Lung (tissue), 12 donors: ENCODE measurements around the gene PLCG1. TPM values are rescaled to one million over a fixed set of nuclear protein-coding genes. Genes with fewer than 3 reads are reported as not detected.
"Not testable (repeated sequence)": the region's sequence is repeated elsewhere in the genome, so short reads cannot be mapped to it uniquely, and the experiment has no call there.

ENCODE experiments used
- ATAC-seq: fragments of 200-7000 bp; cut with Tn5 transposase; one replicate; pipeline ENCODE4 v1.9.1; 2020; ENCODE audit warnings: moderate number of reproducible peaks; ENCODE audit not compliant: insufficient read depth, low FRiP score
- DNase-seq, 3 donors: peaks; one replicate each; pipeline ENCODE4 v3.0.0-alpha.2; 2013 to 2017
- H3K27ac ChIP-seq, 2 donors: one replicate each; pipeline ENCODE4 v1.5.1; 2013; ENCODE audit warnings: mild to moderate bottlenecking in 2 of 2, moderate library complexity in 2 of 2, control low read depth in 1 of 2, inconsistent platforms in 1 of 2, low read depth in 1 of 2, low read length in 1 of 2
- H3K27me3 ChIP-seq, 3 donors: one replicate each; pipeline ENCODE4 v1.5.1; 2013; ENCODE audit warnings: low read length in 2 of 3; ENCODE audit not compliant: control insufficient read depth in 3 of 3, insufficient read depth in 3 of 3
- H3K36me3 ChIP-seq, 4 donors: one replicate each; pipeline ENCODE4 v1.5.1; 2013; ENCODE audit warnings: low read length in 4 of 4, mild to moderate bottlenecking in 1 of 4, moderate library complexity in 1 of 4; ENCODE audit not compliant: control insufficient read depth in 4 of 4, insufficient read depth in 4 of 4
- H3K4me1 ChIP-seq, 5 donors: one replicate each; pipeline ENCODE4 v1.5.1; 2013; ENCODE audit warnings: low read length in 5 of 5, mild to moderate bottlenecking in 2 of 5, moderate library complexity in 1 of 5; ENCODE audit not compliant: control insufficient read depth in 5 of 5, insufficient read depth in 5 of 5
- H3K4me3 ChIP-seq: one replicate; pipeline ENCODE4 v1.5.1; 2013; ENCODE audit warnings: mild to moderate bottlenecking, control low read depth, moderate library complexity
- H3K9ac ChIP-seq, 2 donors: one replicate each; pipeline ENCODE4 v1.5.1; 2013; ENCODE audit warnings: low read length in 2 of 2, control low read depth in 1 of 2; ENCODE audit not compliant: insufficient read depth in 1 of 2
- H3K9me3 ChIP-seq, 4 donors: one replicate each; pipeline ENCODE4 v1.5.1; 2013; ENCODE audit warnings: low read length in 3 of 4, mild to moderate bottlenecking in 1 of 4, moderate library complexity in 1 of 4; ENCODE audit not compliant: control insufficient read depth in 4 of 4, insufficient read depth in 3 of 4
- WGBS, 2 donors: extraction: QIAGEN DNeasy Blood & Tissue Kit; methylation state at CpG; one replicate each; pipeline ENCODE4 v1.1.7; 2013; 5-methylcytosine and 5-hydroxymethylcytosine counted together
- polyA plus RNA-seq, 2 donors: library from polyadenylated mRNA; stranded (reverse); fragments of 200-250 nt; gene quantifications; one replicate each; pipeline ENCODE4 v1.2.1, GENCODE V29; 2013
- total RNA-seq, 2 donors: library from RNA; depleted of rRNA in 1 of 2; stranded (reverse); fragments of >200 nt in 1 of 2; gene quantifications; one replicate each; pipeline ENCODE4 v1.2.1, GENCODE V29; 2014 to 2021
- TF ChIP-seq, protein P1 (sequence below): IDR thresholded peaks from 2 replicates; pipeline ENCODE4 v1.5.1; 2012; ENCODE audit warnings: mild to moderate bottlenecking; ENCODE audit errors: control extremely low read depth, extremely low read depth
- donor health status: control.
- donor health status: control.
- donor health status: Bipolar disorder and iron deficiency.
- donor health status: healthy.
- donor health status: DM: yes; HTN: yes; CAD: no.

PLCG1 gene
- total and polyA plus RNA-seq, 4 donors: 29.6 to 154 (median 67.1) TPM

DNA sequence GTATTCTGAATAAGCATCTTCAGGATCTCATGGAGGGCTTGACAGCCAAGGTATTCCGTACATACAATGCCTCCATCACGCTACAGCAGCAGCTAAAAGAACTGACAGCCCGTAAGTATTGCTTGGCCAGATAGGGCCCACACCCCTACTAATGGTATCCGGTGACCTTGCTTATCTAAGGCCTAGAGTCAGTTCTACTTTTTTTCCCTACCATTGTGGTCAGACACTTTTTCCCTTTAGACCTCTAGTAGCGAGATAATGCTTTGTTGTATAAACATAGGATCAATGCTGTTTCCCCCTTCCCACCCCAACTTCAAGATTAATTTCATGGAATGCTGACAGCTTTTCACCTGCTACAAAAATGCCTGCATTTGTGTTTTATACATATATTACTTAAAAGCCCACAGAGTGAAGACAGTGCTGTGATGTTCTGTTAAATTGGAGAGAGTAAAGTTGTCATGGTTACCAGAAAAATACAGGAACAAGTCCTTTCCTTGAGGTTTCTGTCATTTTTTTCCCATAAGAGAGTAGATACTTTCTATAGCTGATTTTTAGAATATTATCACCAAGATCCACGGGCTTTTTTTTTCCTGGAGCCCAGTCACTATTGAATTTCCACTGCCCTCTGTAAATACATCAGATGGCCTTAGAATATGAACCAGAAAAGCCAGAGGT, 20.9 kb upstream of the PLCG1 start:
- TF ChIP-seq, protein P1, sequence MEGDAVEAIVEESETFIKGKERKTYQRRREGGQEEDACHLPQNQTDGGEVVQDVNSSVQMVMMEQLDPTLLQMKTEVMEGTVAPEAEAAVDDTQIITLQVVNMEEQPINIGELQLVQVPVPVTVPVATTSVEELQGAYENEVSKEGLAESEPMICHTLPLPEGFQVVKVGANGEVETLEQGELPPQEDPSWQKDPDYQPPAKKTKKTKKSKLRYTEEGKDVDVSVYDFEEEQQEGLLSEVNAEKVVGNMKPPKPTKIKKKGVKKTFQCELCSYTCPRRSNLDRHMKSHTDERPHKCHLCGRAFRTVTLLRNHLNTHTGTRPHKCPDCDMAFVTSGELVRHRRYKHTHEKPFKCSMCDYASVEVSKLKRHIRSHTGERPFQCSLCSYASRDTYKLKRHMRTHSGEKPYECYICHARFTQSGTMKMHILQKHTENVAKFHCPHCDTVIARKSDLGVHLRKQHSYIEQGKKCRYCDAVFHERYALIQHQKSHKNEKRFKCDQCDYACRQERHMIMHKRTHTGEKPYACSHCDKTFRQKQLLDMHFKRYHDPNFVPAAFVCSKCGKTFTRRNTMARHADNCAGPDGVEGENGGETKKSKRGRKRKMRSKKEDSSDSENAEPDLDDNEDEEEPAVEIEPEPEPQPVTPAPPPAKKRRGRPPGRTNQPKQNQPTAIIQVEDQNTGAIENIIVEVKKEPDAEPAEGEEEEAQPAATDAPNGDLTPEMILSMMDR: no peak
- no peak overlapping the region for H3K4me3 ChIP-seq
- 80 to 91% methylated on average over 6 of the region's 6 CpGs for WGBS, 2 donors
- no peaks in the 10 kb centered on the region for H3K27me3 ChIP-seq
- DNase-seq (no peak), ATAC-seq (no peak)
- H3K27ac ChIP-seq: no peak overlapping the region
- no peak overlapping the region for H3K9ac ChIP-seq
- H3K9me3 ChIP-seq: peaks cover 0 to 2% (median 0%) of the 10 kb centered on the region in 4 donors
- peaks cover 45 to 69% (median 59%) of the 10 kb centered on the region in 4 donors for H3K36me3 ChIP-seq
- H3K4me1 ChIP-seq: no peaks in the 10 kb centered on the region

DNA sequence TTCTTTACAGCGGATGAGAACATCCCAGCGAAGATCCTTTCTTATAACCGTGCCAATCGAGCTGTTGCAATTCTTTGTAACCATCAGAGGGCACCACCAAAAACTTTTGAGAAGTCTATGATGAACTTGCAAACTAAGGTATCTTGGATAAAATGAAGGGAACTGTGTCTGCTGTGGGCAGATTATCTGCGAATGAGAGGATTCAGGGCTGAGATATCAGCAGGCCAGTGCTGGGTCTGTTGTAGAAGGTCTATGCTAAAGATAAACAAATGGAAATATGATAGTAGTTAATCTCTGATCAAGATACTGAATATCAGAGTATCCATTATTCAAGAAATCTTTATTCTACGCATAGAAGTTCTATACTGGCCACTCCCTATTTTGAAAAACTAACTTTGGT, 19.2 kb upstream of the PLCG1 start:
- not testable (repeated sequence) for DNase-seq, H3K9ac ChIP-seq, H3K4me3 ChIP-seq, H3K4me1 ChIP-seq, H3K27me3 ChIP-seq, H3K9me3 ChIP-seq, H3K27ac ChIP-seq, ATAC-seq
- H3K36me3 ChIP-seq: peaks cover 52 to 78% (median 67%) of the 10 kb centered on the region in 4 donors
- WGBS, 2 donors: 86 to 87% methylated on average over 6 of the region's 6 CpGs

DNA sequence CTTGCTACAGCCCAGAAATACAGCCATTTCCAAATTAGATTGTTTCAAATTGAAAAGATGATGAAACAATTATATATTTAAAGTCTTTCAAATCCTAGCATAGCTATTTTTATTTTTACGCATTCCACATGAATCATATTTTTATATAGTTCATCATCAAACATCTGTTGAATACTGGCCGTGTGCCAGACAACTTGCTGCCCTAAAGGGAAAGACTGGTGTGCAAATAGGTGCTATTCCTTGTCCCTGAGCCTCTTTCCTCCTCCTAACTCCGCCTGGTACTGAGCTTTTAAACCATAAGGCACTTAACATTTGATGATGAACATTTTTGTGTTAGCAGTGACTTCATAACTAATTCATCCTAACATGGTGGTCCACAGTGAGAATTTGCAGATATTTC, 18.7 kb upstream of the PLCG1 start:
- Histone ChIP-seq H3K36me3 (peaks cover 51 to 78% (median 65%) of the 10 kb centered on the region in 4 donors), H3K27ac (no peak overlapping the region), H3K4me3 (no peak overlapping the region), H3K4me1 (no peaks in the 10 kb centered on the region), H3K27me3 (no peaks in the 10 kb centered on the region), H3K9ac (no peak overlapping the region), H3K9me3 (peaks cover 0 to 2% (median 0%) of the 10 kb centered on the region in 4 donors)
- DNase-seq: no peak
- no peak for ATAC-seq
- TF ChIP-seq, protein P1: no peak
- WGBS, 2 donors: 85 to 94% methylated on average over 3 of the region's 3 CpGs

DNA sequence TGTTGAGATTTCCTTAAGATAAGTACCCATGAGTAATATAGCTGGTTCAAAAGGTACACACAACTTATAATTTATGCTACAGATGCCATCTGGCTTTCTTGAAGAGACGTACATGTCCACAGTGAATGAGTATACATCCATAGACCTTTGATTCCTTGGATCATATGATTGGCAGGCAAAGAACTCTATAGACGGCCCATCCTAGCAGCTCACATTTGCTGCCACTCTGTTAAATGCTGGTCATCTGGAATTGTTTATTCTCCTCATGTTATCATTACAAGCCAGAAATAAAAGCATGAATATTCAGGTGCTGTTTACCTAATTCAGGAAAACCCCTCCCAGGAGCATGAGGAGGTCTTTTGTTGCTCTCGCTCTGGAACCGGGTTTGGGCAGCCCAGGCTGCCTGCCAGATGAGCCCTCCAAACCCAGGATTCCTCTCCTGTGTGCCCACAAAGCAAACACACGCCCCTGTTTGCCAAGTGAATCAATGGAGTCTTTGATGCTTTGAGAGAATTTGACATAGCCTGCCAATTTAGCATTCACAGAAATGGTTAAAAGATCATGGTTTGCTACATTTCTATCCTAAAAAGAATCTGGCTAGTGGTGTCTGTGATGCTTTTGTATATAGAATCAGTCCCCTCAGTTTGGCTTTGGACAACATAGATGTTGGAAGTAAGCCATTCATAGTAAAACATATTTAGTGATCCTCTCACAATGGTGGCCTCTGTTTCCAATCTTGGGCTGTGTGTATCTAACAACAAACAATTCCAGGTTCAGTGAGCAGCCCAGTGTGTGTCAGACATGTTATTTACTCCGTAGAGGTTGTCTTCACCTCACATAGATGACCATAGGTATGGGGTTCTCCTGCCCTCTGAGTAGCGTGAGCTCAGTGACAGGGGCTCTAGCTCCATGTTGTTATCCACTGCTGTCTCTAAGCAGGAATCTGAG, 17.5 kb upstream of the PLCG1 start:
- ATAC-seq (no peak), DNase-seq (no peak)
- 76 to 82% methylated on average over 7 of the region's 7 CpGs for WGBS, 2 donors
- Histone ChIP-seq H3K4me3 (no peak overlapping the region), H3K4me1 (no peaks in the 10 kb centered on the region), H3K9ac (no peak overlapping the region), H3K36me3 (peaks cover 47 to 71% (median 59%) of the 10 kb centered on the region in 4 donors), H3K27ac (no peak overlapping the region), H3K27me3 (no peaks in the 10 kb centered on the region), H3K9me3 (peaks cover 0 to 2% (median 0%) of the 10 kb centered on the region in 4 donors)
- TF ChIP-seq, protein P1: no peak
